Mucosa of rectum (tissue), 2 donors: ENCODE data around the gene HAPLN3.
A peak's percentile ranks its signal among the peaks of the same experiment; 100 is the strongest.

Source experiments
- H3K27ac ChIP-seq, 2 donors: one replicate each; pipeline ENCODE4 v1.7.0; 2013; ENCODE audit warnings: inconsistent platforms in 2 of 2, low read depth in 2 of 2, low read length in 2 of 2
- H3K27me3 ChIP-seq, 2 donors: one replicate each; pipeline ENCODE4 v1.7.0; 2013; ENCODE audit warnings: low read length in 2 of 2; ENCODE audit not compliant: control insufficient read depth in 2 of 2, insufficient read depth in 2 of 2
- H3K36me3 ChIP-seq, 2 donors: one replicate each; pipeline ENCODE4 v1.7.0; 2013; ENCODE audit warnings: low read length in 2 of 2; ENCODE audit not compliant: control insufficient read depth in 2 of 2, insufficient read depth in 2 of 2
- H3K4me1 ChIP-seq, 2 donors: one replicate each; pipeline ENCODE4 v1.7.0; 2013; ENCODE audit warnings: low read length in 2 of 2, mild to moderate bottlenecking in 1 of 2; ENCODE audit not compliant: control insufficient read depth in 2 of 2, insufficient read depth in 2 of 2
- H3K4me3 ChIP-seq, 2 donors: one replicate each; pipeline ENCODE4 v1.7.0; 2013; ENCODE audit warnings: low read length in 2 of 2
- H3K9ac ChIP-seq, 2 donors: one replicate each; pipeline ENCODE4 v1.7.0; 2013; ENCODE audit warnings: low read length in 2 of 2, low read depth in 1 of 2, mild to moderate bottlenecking in 1 of 2
- H3K9me3 ChIP-seq, 2 donors: one replicate each; pipeline ENCODE4 v1.7.0; 2013; ENCODE audit warnings: low read length in 2 of 2; ENCODE audit not compliant: control insufficient read depth in 2 of 2
- donor health status: healthy.
- donor health status: Normal muscosa, but diverticular disease.

The HAPLN3 gene

DNA sequence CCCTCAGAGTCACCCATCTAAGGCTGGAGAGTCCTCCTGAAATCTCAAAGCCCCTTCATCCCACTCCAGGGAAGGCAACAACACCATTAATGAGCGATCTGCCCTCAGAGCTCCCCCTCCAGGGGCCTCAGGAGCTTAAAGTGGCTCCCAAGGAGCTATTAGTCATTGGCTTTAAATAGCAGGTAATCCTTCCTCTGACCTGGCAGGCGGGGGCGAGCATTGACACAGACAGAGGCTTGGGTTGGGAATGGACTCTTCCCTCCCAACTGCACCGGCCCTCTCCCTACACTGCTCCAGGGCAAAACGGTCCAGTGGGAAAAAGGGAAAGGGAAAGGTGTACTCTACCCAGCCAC, 16.4 kb upstream of the HAPLN3 start:
- H3K27ac ChIP-seq, result no peak overlapping the region
- H3K9ac ChIP-seq, result no peak overlapping the region
- H3K9me3 ChIP-seq, result no peaks in the 10 kb centered on the region
- no peaks in the 10 kb centered on the region for H3K36me3 ChIP-seq
- peaks cover 0 to 2% of the 10 kb centered on the region in 2 donors for H3K27me3 ChIP-seq
- peaks cover 0 to 5% of the 10 kb centered on the region in 2 donors for H3K4me1 ChIP-seq
- peak overlapping the region in 1 of 2 donors; percentile 70 for H3K4me3 ChIP-seq

DNA sequence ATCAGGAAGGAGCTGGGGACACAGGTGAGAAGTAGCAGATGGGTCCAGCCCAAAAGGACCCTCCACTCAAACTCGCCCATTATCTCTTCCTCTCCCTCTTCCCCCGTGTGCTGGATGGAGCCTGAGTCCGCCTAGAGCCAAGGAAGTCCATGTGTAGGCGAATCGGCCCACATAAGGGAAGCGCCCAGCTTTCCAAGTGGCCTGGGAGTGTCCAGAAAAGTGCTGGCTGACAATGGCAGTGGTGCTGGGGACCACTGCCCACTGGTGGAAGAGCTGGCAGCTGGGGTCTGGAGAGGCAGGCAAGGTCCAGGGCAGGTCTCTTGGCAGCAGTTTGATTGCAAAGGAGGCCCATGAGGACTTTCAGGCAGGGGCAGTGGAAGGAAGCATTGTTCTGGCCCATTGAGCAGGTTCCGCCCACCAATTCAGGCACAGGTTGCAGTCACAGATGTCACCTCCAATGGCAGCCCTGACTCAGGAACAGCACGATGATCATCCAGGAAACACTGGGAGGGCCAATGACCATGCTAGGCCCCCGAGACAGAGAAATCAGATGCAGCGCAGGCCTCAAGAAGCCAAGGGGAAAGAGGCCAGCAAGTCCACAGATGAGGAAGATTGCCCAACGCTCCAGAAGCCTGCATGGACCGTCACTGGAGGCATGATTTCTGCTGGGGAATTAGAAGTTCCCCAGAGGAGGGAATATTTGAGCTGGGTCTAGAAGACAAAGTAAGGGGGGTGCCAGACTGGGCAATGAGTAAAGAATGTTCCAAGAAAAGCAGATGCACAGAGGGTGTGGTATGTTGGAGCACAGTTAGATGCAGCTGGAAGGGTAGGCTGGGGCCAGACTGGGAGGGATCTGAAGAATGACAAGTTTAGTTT, 14.8 kb upstream of the HAPLN3 start:
- no peaks in the 10 kb centered on the region for H3K36me3 ChIP-seq
- no peak overlapping the region for H3K4me3 ChIP-seq
- no peak overlapping the region for H3K9ac ChIP-seq
- no peaks in the 10 kb centered on the region for H3K9me3 ChIP-seq
- H3K27ac ChIP-seq, result no peak overlapping the region
- peaks cover 0 to 2% of the 10 kb centered on the region in 2 donors for H3K27me3 ChIP-seq
- H3K4me1 ChIP-seq, result peaks cover 2 to 5% of the 10 kb centered on the region in 2 donors

DNA sequence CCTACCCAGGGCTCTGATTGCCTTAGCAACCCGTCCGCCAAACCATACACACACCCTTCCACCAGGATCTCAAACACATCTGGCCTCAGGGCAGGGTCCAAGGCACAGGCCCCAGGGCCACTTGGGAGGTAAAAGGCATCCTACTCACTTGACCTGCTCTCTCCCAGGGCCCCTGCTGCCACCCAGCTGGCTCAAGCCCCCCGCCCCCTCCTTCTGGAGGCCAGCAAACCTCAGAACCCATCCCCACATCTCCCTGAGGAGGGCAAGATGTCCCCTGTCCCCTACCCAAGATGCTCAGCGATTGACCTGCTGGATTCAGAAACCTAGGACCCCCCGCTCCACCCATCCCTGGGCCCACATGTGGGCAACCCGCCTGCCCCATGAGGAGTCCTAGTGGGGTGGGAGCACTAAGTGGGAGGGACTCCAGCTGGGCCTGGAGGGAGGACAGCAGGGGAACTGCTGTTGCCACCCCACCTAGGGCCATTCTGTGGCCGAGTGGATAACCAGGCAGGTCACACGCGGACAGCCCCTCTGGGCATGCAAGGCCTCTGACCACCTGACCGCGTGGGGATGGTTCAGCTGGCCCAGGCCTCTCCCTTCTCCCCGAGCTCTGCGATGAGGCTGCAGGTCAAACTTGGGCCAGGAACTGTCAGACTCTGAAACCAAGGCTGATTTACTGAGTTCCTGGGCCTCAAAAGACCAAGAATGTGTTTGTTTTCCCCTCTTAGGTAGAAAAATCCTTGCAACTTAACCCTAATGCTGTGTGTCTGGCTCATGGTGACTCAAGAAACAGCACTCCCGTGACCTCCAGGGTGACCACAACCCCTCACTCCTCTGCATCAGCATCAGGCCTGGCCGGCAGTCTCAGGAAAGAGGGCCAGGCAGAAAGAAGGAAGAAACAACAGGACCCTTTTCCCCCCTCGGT, 13.6 kb upstream of the HAPLN3 start:
- Histone ChIP-seq H3K27me3 (peaks cover 0 to 2% of the 10 kb centered on the region in 2 donors), H3K4me1 (peaks cover 8% of the 10 kb centered on the region in 2 donors), H3K36me3 (no peaks in the 10 kb centered on the region), H3K4me3 (no peak overlapping the region), H3K9ac (no peak overlapping the region), H3K27ac (no peak overlapping the region), H3K9me3 (no peaks in the 10 kb centered on the region)

DNA sequence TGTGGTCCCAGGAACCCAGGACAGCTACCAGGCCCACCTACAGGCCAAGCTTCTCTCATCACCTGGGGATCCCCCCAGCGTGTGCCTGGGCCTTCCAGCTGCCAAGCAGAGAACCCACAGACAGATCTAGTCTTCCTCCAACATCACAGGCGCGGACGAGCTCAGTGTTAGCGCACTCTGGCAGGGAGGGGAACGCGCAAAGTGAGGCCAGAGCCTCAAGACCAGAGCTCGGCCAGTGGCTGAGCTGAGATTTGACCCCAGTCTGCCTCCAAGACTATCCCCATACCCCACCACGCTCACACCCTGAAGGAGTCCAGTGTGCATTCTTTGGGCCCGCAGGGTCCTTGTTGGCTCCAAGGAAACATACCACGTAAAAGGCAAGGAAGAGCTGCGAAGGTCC, 12.8 kb upstream of the HAPLN3 start:
- Histone ChIP-seq H3K9me3 (no peaks in the 10 kb centered on the region), H3K4me3 (no peak overlapping the region), H3K27ac (no peak overlapping the region), H3K36me3 (no peaks in the 10 kb centered on the region), H3K9ac (no peak overlapping the region), H3K27me3 (peaks cover 0 to 2% of the 10 kb centered on the region in 2 donors), H3K4me1 (peaks cover 8% of the 10 kb centered on the region in 2 donors)

DNA sequence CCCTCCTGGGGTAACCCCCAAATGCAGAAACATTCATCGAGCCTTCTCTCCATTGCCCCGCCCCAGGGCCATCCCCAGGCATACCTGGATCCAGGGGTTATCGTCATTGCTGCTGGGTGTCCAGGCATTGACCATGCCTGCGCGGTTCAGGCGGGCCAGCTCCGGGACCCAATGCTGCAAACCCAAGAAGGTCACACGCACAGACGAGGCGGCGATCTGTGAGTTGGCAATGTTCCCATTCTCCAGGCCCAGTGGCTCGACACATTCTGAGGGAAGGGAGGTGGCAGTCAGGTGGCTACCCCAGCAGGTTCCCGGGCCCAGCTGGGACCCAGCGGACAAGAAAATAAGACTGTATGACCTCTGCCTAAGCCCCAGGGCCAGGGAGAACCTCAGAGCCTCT, 11.8 kb upstream of the HAPLN3 start:
- Histone ChIP-seq H3K27ac (no peak overlapping the region), H3K4me1 (peaks cover 4 to 8% of the 10 kb centered on the region in 2 donors), H3K9ac (no peak overlapping the region), H3K36me3 (no peaks in the 10 kb centered on the region), H3K27me3 (peaks cover 0 to 2% of the 10 kb centered on the region in 2 donors), H3K9me3 (no peaks in the 10 kb centered on the region), H3K4me3 (no peak overlapping the region)

DNA sequence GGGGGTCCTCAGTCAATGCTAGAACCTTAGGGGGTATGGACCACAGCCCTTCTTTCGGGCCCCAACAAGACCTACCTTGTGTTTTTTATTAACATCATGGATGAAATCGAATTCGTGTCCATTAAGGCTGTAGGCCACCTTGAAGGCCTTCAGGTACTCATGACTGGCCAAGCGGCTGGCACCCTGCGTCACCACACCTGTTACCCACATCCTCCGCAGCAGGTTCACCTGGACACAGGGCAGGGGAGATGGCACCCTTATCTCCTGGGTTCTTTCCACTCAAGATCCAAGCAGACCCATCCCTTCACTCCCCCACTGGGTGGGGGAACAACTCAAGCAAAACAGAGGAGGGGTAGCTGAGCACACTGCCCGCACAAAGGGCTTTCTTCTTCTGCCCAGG, 11.2 kb upstream of the HAPLN3 start:
- Histone ChIP-seq H3K27me3 (no peaks in the 10 kb centered on the region), H3K36me3 (no peaks in the 10 kb centered on the region), H3K4me1 (peaks cover 4 to 8% of the 10 kb centered on the region in 2 donors), H3K9ac (no peak overlapping the region), H3K4me3 (no peak overlapping the region), H3K9me3 (no peaks in the 10 kb centered on the region), H3K27ac (no peak overlapping the region)

DNA sequence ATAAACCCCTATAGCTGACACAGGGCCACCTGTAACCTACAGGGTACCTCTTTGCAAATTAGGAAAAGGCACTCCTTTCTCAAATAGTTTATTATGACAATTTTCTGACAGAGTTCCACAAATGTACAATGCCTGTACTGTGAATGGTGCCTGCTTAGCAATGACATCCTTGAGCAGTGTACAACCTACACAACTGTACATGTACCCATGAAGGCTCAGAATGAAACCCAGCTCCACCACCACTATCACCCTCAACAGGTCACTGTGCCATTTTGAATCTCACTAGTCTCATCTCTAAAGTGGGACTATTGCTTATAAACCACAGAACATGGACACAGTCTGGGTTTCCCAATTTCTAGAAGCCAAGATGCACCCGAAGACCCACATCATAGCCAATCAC, 10.8 kb upstream of the HAPLN3 start:
- Histone ChIP-seq H3K36me3 (no peaks in the 10 kb centered on the region), H3K27ac (no peak overlapping the region), H3K4me1 (peaks cover 4 to 8% of the 10 kb centered on the region in 2 donors), H3K9me3 (no peaks in the 10 kb centered on the region), H3K9ac (no peak overlapping the region), H3K4me3 (no peak overlapping the region), H3K27me3 (no peaks in the 10 kb centered on the region)

DNA sequence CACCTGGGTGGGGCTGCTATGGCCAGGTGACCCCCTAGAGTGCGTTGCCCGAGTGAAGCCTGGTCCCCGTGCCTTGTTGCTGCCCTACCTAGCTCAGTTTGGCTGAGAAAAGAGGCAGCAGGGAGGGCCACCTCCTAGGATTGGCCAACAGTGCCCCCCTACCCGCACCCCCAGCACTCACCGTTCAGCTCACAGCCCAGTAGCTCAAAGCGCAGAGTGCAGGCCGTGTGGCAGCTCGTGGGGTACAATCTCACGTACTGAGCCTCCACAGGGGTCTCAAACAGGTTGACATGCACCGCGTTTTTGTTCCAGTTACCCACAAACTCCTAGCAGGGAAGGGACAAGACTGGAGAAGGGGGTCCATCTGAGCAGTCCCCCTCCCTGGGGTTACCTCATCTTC, 10.2 kb upstream of the HAPLN3 start:
- no peaks in the 10 kb centered on the region for H3K9me3 ChIP-seq
- H3K27ac ChIP-seq, result no peak overlapping the region
- H3K4me3 ChIP-seq, result no peak overlapping the region
- peaks cover 4 to 8% of the 10 kb centered on the region in 2 donors for H3K4me1 ChIP-seq
- no peaks in the 10 kb centered on the region for H3K36me3 ChIP-seq
- H3K27me3 ChIP-seq, result no peaks in the 10 kb centered on the region
- H3K9ac ChIP-seq, result no peak overlapping the region

DNA sequence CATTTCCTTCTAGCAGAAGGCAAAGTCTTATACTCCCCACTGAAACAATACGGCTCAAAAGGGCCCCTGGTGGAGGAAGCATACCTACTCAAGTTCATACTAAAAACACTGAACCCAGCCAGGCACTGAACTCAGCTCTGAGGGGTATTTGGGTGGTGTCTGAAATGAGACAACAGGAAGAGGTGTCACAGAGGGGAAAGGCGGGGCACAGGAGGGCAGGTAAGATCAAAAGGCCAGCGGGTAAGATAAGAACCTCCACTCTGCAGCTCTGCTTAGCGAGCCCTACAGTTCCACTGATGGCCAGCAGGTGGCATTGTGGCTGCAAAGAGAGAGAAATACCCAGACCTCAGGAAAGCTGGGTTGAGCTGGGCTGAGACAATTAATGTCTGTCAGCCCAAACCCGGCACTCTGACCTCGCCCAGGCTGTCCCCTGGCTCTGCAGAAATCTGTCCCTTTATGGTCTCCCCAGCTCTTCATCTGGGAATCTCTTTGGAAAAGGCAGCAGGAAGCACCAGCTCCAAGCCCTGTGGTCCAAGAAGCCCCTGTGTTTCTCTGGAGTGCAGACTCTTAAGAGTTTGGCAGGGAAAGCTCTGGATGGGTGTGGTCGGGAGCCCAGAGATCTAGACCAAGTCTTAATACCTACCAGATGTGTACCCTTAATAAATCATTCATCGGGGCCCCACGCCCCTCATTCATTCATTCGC, 9.4 kb upstream of the HAPLN3 start:
- H3K4me1 ChIP-seq, result peaks cover 4 to 8% of the 10 kb centered on the region in 2 donors

More for the DNA sequence above, 9.4 kb upstream of the HAPLN3 start:
- Histone ChIP-seq H3K9ac (no peak overlapping the region), H3K4me3 (no peak overlapping the region), H3K9me3 (no peaks in the 10 kb centered on the region), H3K27ac (no peak overlapping the region), H3K27me3 (no peaks in the 10 kb centered on the region), H3K36me3 (no peaks in the 10 kb centered on the region)
